ENCODE results near the gene PPM1L. TPM values are rescaled to one million over a fixed set of nuclear protein-coding genes. Genes with fewer than 3 reads are reported as not detected.

The PPM1L gene
- total RNA-seq, 1 donor from 2014 or later = 14.2 TPM

GRCh38 chr3:160753953-160754352, 2.1 kb upstream of the PPM1L start:
- H3K9me3 ChIP-seq = no peaks in the 10 kb centered on the region
- TF ChIP-seq POLR2AphosphoS5 (IDR thresholded peaks at IDR 0.05; ENCODE audit: insufficient read depth in 1 of 2, low read depth in 1 of 2) (no peak), POLR2A (IDR thresholded peaks at IDR 0.05) (no peak), CTCF (IDR thresholded peaks at IDR 0.05) (no peak)
- peak overlapping the region; percentile 85 for H3K4me3 ChIP-seq
- H3K27me3 ChIP-seq = no peaks in the 10 kb centered on the region
- H3K4me1 ChIP-seq = peaks cover 30% of the 10 kb centered on the region
- H3K36me3 ChIP-seq = no peaks in the 10 kb centered on the region
- intact Hi-C loops (cut with DNase I) = loop anchor here (10.0 kb wide), 1 partner anchor 189 kb away; the partner anchor contains the start of gene KPNA4
- DNase-seq (ENCODE audit: extremely low spot score in 2 of 2) = no peak
- H3K27ac ChIP-seq = peak overlapping the region; percentile 98

- intact Hi-C loops (cut with DNase I) = loop anchor here (10.0 kb wide), 1 partner anchor 190 kb away; the partner anchor contains the start of gene KPNA4
- no peak for TF ChIP-seq POLR2AphosphoS5 (IDR thresholded peaks at IDR 0.05; ENCODE audit: insufficient read depth in 1 of 2, low read depth in 1 of 2)
- no peak for TF ChIP-seq CTCF (IDR thresholded peaks at IDR 0.05)
- TF ChIP-seq POLR2A (IDR thresholded peaks at IDR 0.05) = no peak
These were observed 1.6 kb upstream of the PPM1L start for GRCh38 chr3:160754371-160754854.

DNA sequence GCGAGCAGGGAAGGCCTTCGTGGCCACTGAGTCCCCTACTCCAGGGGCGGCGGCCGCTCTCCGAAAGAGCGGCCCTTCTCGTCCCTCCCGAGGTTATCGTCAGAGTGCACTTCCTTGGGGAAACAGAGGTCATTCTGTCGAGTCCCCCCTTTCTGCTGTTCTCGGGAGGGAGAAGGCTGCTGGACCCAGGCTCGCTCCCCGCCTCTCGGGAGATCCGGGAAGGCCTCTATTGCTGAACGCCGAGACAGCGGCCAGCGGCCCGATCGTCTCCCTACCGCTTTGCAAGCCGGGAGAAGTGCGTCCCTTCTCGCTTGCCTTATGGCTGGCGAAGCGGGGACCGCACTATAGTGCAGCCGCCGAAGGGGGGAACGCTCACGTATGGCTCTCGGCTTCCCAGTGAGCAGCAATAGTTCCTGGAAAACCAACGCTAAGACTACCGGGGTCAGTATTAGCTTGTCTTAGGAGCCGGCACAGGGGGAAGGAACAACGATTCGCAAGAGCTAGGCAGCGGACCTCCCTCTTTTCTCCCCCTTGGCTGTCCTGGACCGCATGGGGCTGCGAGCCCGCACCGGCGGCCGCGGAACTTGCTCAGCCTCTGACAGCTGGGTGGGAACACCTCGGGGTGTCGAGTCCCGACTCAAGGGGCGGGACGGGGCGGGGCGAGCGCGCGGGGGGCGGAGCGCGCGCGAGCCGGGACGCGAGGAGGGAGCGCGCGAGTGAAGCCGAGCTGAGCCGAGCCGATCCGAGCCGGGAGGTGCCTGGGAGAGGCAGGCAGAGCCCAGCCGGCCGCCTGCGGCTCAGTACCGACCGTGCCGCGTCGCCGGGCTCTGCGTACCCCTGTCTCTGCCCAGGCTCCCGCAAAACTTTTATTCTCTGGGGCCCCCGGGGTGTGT, 930 bp upstream of the PPM1L start:
- H3K9me3 ChIP-seq = no peaks in the 10 kb centered on the region
- H3K4me3 ChIP-seq = peak overlapping the region; percentile 85
- H3K27me3 ChIP-seq = no peaks in the 10 kb centered on the region
- H3K27ac ChIP-seq = peak overlapping the region; percentile 98
- DNase-seq (ENCODE audit: extremely low spot score in 2 of 2) = peak in 1 of 2 donors; percentile 97
- no peaks in the 10 kb centered on the region for H3K36me3 ChIP-seq
- TF ChIP-seq POLR2AphosphoS5 (IDR thresholded peaks at IDR 0.05; ENCODE audit: insufficient read depth in 1 of 2, low read depth in 1 of 2) = peak; percentile 37 to 92
- no peak for TF ChIP-seq CTCF (IDR thresholded peaks at IDR 0.05)
- TF ChIP-seq POLR2A (IDR thresholded peaks at IDR 0.05) = peak in 1 of 2 donors; percentile 76
- intact Hi-C loops (cut with DNase I) = loop anchor here (10.0 kb wide), 1 partner anchor 190 kb away; the partner anchor contains the start of gene KPNA4
- H3K4me1 ChIP-seq = peaks cover 34% of the 10 kb centered on the region

More at GRCh38 chr3:160754371-160754854, 1.6 kb upstream of the PPM1L start:
- peaks cover 34% of the 10 kb centered on the region for H3K4me1 ChIP-seq
- no peaks in the 10 kb centered on the region for H3K27me3 ChIP-seq
- peak overlapping the region; percentile 85 for H3K4me3 ChIP-seq
- peak in 1 of 2 donors; percentile 89 for DNase-seq (ENCODE audit: extremely low spot score in 2 of 2)
- peak overlapping the region; percentile 98 for H3K27ac ChIP-seq
- H3K9me3 ChIP-seq = no peaks in the 10 kb centered on the region
- no peaks in the 10 kb centered on the region for H3K36me3 ChIP-seq

DNA sequence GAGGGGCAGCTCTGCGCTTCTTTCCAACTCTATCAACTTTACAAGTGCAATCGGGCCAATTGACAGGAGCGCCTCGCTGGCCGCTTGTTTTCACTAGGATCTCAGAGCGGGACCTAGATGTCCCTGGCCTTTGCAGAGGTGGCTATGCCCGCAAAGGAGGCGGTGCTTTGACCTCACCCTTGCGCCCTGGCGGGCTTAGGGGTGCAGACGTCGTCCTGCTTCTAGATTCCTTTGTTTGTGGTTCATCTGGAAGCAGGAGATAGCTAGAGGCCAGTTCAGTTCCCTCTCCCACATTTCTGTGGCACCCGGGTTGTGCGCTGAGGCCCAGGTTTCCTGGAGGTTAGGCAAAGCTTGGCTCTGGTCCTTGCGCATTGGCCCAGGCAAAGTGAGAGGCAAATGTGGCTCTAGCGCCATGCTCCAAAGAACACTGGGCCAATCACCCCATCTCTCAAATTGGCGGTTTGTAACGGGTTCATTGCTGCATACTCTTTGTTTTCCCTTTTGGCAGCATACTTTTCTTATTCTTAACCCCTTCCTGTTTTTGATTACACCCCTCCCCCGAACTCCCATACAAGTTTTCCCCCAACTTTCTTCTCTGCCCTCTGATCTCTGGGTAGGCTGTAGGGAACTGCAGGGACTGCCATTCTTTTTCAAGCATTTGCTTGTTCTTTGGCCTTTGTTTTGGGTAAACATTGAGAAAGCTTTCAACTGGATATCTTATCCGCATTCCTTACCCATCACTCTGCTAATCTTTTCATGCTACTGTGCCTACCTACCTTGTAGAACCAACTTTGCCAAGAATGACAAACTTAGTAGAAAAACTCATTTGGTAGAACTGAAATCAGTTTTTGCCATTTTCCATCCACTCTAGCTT, 1.4 kb downstream of the PPM1L start:
- DNase-seq (ENCODE audit: extremely low spot score in 2 of 2) = no peak
- no peaks in the 10 kb centered on the region for H3K27me3 ChIP-seq
- H3K27ac ChIP-seq = no peak overlapping the region
- intact Hi-C loops (cut with DNase I) = loop anchor here (10.0 kb wide), 1 partner anchor 193 kb away; the partner anchor contains the start of gene KPNA4
- H3K9me3 ChIP-seq = no peaks in the 10 kb centered on the region
- peak overlapping the region; percentile 85 for H3K4me3 ChIP-seq
- no peaks in the 10 kb centered on the region for H3K36me3 ChIP-seq
- TF ChIP-seq CTCF (IDR thresholded peaks at IDR 0.05) (no peak), POLR2A (IDR thresholded peaks at IDR 0.05) (no peak), POLR2AphosphoS5 (IDR thresholded peaks at IDR 0.05; ENCODE audit: insufficient read depth in 1 of 2, low read depth in 1 of 2) (no peak)
- peaks cover 34% of the 10 kb centered on the region for H3K4me1 ChIP-seq

Data from vagina (tissue), 2 donors.